A549 (cell line): ENCODE data around the gene SBF2. TPM values are rescaled to one million over a fixed set of nuclear protein-coding genes. Genes with fewer than 3 reads are reported as not detected.

Experiments
- ATAC-seq, 2 experiments: fragments of 200-7000 bp in 1 of 2; fragments of >200 bp in 1 of 2; cut with Nextera tagmentation in 1 of 2; cut with Tn5 transposase in 1 of 2; 3 replicates each; pipeline versions ENCODE4 v1.8.0 to v1.9.1; 2018 to 2020; ENCODE audit warnings: mild to moderate bottlenecking in 1 of 2, moderate library complexity in 1 of 2
- CTCF ChIA-PET: fragments of 300-600 bp; sonication (Branson Sonifier 250); formaldehyde crosslinking; extraction: SDS; loops from one replicate; lab custom pipeline; 2021; ENCODE audit warnings: antibody characterized with exemption, inconsistent platforms; lab: Yijun Ruan, JAX
- POLR2A ChIA-PET: fragments of 350-600 bp; formaldehyde crosslinking; extraction: SDS; loops from one replicate; lab custom pipeline; 2021; ENCODE audit warnings: antibody characterized with exemption, inconsistent platforms; lab: Yijun Ruan, JAX
- DNase-seq, 2 experiments: peaks; one replicate each; pipeline versions ENCODE4 v3.0.0 to v3.0.0-alpha.2; 2011 to 2016; ENCODE audit warnings: low read depth in 1 of 2, low spot score in 1 of 2
- FAIRE-seq: peaks from 2 replicates; lab custom pipeline; 2011; peaks lifted over from hg19 to GRCh38; lab: Jason Lieb, UNC
- H3K27ac ChIP-seq, 2 experiments: fragments of >200 bp; sonication (Bioruptor Twin); formaldehyde crosslinking; 3 replicates each; pipeline ENCODE4 v1.5.1; 2016 to 2017
- H3K4me1 ChIP-seq: fragments of >200 bp; sonication (Bioruptor Twin); formaldehyde crosslinking; 3 replicates; pipeline ENCODE4 v1.6.1; 2016
- H3K4me2 ChIP-seq: fragments of >200 bp; sonication (Bioruptor Twin); formaldehyde crosslinking; 3 replicates; pipeline ENCODE4 v1.6.1; 2016
- H3K4me3 ChIP-seq: fragments of >200 bp; sonication (Bioruptor Twin); formaldehyde crosslinking; 3 replicates; pipeline ENCODE4 v1.5.1; 2016
- H3K9me3 ChIP-seq: fragments of >200 bp; sonication (Bioruptor Twin); formaldehyde crosslinking; 3 replicates; pipeline ENCODE4 v1.6.1; 2016
- BCL3 ChIP-seq: fragments of >200 bp; sonication (Bioruptor Twin); formaldehyde crosslinking; IDR thresholded peaks from 3 replicates; pipeline ENCODE4 v1.6.1; 2016
- CEBPB ChIP-seq, 2 experiments: fragments of >200 bp in 1 of 2; sonication (Bioruptor Twin) in 1 of 2; formaldehyde crosslinking in 1 of 2; IDR thresholded peaks; 2 replicates each; pipeline ENCODE4 v1.6.1; 2012 to 2016
- CHD4 ChIP-seq: fragments of 200-600 bp; sonication (generic); IDR thresholded peaks from 2 replicates; pipeline ENCODE4 v1.6.1; 2016; ENCODE audit warnings: antibody characterized with exemption, mild to moderate bottlenecking, borderline replicate concordance
- ELK1 ChIP-seq: fragments of 150-350 bp; IDR thresholded peaks from 2 replicates; pipeline ENCODE4 v1.6.1; 2014; ENCODE audit warnings: low read depth, mild to moderate bottlenecking, low read length
- EP300 ChIP-seq, 2 experiments: fragments of >200 bp; sonication (Bioruptor Twin); formaldehyde crosslinking; IDR thresholded peaks; 2 replicates in 1 of 2; 3 replicates in 1 of 2; pipeline ENCODE4 v1.6.1; 2016 to 2017
- FOSB ChIP-seq: fragments of 250-450 bp; sonication (Bioruptor Pico); IDR thresholded peaks from 2 replicates; pipeline ENCODE4 v1.5.0; 2020; ENCODE audit warnings: mild to moderate bottlenecking, moderate library complexity
- FOXS1 ChIP-seq: fragments of 250-450 bp; sonication (Bioruptor Pico); IDR thresholded peaks from 2 replicates; pipeline ENCODE4 v1.5.0; 2020; ENCODE audit warnings: mild to moderate bottlenecking, moderate library complexity
- HES2 ChIP-seq: fragments of >200 bp; sonication (Bioruptor Twin); formaldehyde crosslinking; IDR thresholded peaks from 2 replicates; pipeline ENCODE4 v1.6.1; 2016
- HEYL ChIP-seq: fragments of 250-450 bp; sonication (Bioruptor Pico); IDR thresholded peaks from 2 replicates; pipeline ENCODE4 v1.8.0; 2021; ENCODE audit warnings: mild to moderate bottlenecking, moderate library complexity
- HOXB5 ChIP-seq: fragments of 250-450 bp; sonication (Bioruptor Pico); IDR thresholded peaks from 2 replicates; pipeline ENCODE4 v1.5.0; 2020; ENCODE audit warnings: mild to moderate bottlenecking, moderate library complexity
- JUNB ChIP-seq: fragments of >200 bp; sonication (Bioruptor Twin); formaldehyde crosslinking; IDR thresholded peaks from 2 replicates; pipeline ENCODE4 v1.6.1; 2016
- KDM1A ChIP-seq: fragments of 200-600 bp; sonication (generic); IDR thresholded peaks from 2 replicates; pipeline ENCODE4 v1.6.1; 2016; ENCODE audit warnings: low read depth, mild to moderate bottlenecking
- MAFK ChIP-seq: fragments of 450-650 bp; IDR thresholded peaks from 2 replicates; pipeline ENCODE4 v1.6.1; 2014; ENCODE audit not compliant: partially characterized antibody
- MYC ChIP-seq: IDR thresholded peaks from 2 replicates; pipeline ENCODE4 v1.6.1; 2012; ENCODE audit warnings: mild to moderate bottlenecking, inconsistent platforms, low read length, improper control_type of control experiment, borderline replicate concordance
- PBX3 ChIP-seq: IDR thresholded peaks from 2 replicates; pipeline ENCODE4 v1.6.1; 2012
- POLR2A ChIP-seq: IDR thresholded peaks from 2 replicates; pipeline ENCODE4 v1.6.1; 2012; ENCODE audit warnings: mild to moderate bottlenecking, low read length
- POLR2AphosphoS2 ChIP-seq: conservative IDR thresholded peaks from 2 replicates; pipeline ENCODE4 v1.6.1; 2012; ENCODE audit warnings: low read length, improper control_type of control experiment, inconsistent platforms
- RAD21 ChIP-seq, 2 experiments: fragments of >200 bp in 1 of 2; sonication (Bioruptor Twin) in 1 of 2; formaldehyde crosslinking in 1 of 2; IDR thresholded peaks in 1 of 2; conservative IDR thresholded peaks in 1 of 2; 2 replicates in 1 of 2; 3 replicates in 1 of 2; pipeline ENCODE4 v1.6.1; 2012 to 2018; ENCODE audit warnings: inconsistent platforms in 1 of 2
- RCOR1 ChIP-seq: fragments of 150-350 bp; IDR thresholded peaks from 2 replicates; pipeline ENCODE4 v1.6.1; 2014; ENCODE audit warnings: antibody characterized with exemption, low read length, low read depth
- RFX5 ChIP-seq: fragments of 450-650 bp; IDR thresholded peaks from 2 replicates; pipeline ENCODE4 v1.7.1; 2014; ENCODE audit warnings: antibody characterized with exemption, mild to moderate bottlenecking, moderate library complexity
- RNF2 ChIP-seq: fragments of 200-600 bp; sonication (generic); IDR thresholded peaks from 2 replicates; pipeline ENCODE4 v1.6.1; 2016; ENCODE audit warnings: low read depth, mild to moderate bottlenecking, antibody characterized with exemption, moderate library complexity, borderline replicate concordance
- TFCP2L1 ChIP-seq: fragments of 250-450 bp; sonication (Bioruptor Pico); IDR thresholded peaks from 2 replicates; pipeline ENCODE4 v1.5.0; 2021; ENCODE audit warnings: mild to moderate bottlenecking
- ZFP36 ChIP-seq: fragments of 450-650 bp; IDR thresholded peaks from 2 replicates; pipeline ENCODE4 v1.6.1; 2014; ENCODE audit warnings: borderline replicate concordance; ENCODE audit not compliant: partially characterized antibody
- ZNF302 ChIP-seq: fragments of 250-450 bp; sonication (Bioruptor Pico); IDR thresholded peaks from 2 replicates; pipeline ENCODE4 v1.9.0; 2021; ENCODE audit warnings: inconsistent platforms, mild to moderate bottlenecking, moderate library complexity
- WGBS: methylation state at CpG from one replicate; pipeline ENCODE4 v1.1.6; 2017; ENCODE audit errors: missing lambda C conversion rate; 5-methylcytosine and 5-hydroxymethylcytosine counted together
- polyA plus RNA-seq, 4 experiments: library from polyadenylated mRNA; depleted of rRNA in 3 of 4; stranded (reverse); fragments of >200 nt; fragmentation: RNase III in 1 of 4; extraction: RNeasy Plus Mini Kit Qiagen cat#74134 plus additional on column Dnase treatment in 1 of 4; gene quantifications; 2 replicates in 3 of 4; 3 replicates in 1 of 4; pipeline ENCODE4 v1.2.3, GENCODE V29; 2011 to 2017

Gene SBF2
- polyA plus RNA-seq, 2 of the 4 experiments (the other 2 are of a cell fraction), result 11.1 to 49.6 TPM

GRCh38 chr11:10017050-10017449 is 277.0 kb downstream of the SBF2 start:
- no peak for TF ChIP-seq RNF2
- TF ChIP-seq PBX3, result no peak
- no peak for TF ChIP-seq JUNB
- no peak for TF ChIP-seq MYC
- TF ChIP-seq RCOR1, result no peak
- no peak for TF ChIP-seq POLR2A
- no peak for TF ChIP-seq HEYL
- no peak for TF ChIP-seq TFCP2L1
- TF ChIP-seq BCL3, result no peak
- no peak for TF ChIP-seq ZNF302
- TF ChIP-seq ZFP36, result no peak
- TF ChIP-seq POLR2AphosphoS2, result no peak
- TF ChIP-seq HES2, result no peak
- no peak for TF ChIP-seq ELK1
- no peak for TF ChIP-seq FOSB (CRISPR knock-in tag)
- TF ChIP-seq FOXS1 (CRISPR knock-in tag), result no peak
- TF ChIP-seq CEBPB (IDR thresholded peaks at IDR 0.05), result no peak
- TF ChIP-seq HOXB5 (CRISPR knock-in tag), result no peak
- TF ChIP-seq EP300 (IDR thresholded peaks at IDR 0.05), result no peak
- TF ChIP-seq MAFK, result no peak
- TF ChIP-seq, all 56 proteins: peak for 0
- Histone ChIP-seq H3K4me2 (no peak overlapping the region), H3K4me3 (no peak overlapping the region), H3K27ac (no peak overlapping the region), H3K9me3 (peaks cover 27% of the 10 kb centered on the region; the same call in 2 of the 3 replicates), H3K4me1 (peaks cover 4% of the 10 kb centered on the region; the same call in 1 of the 3 replicates)
- ATAC-seq (no peak), DNase-seq (no peak), FAIRE-seq (no peak)
- WGBS, result 44% methylated on average over 1 of the region's 1 CpG
- CTCF ChIA-PET, result interaction anchor here (1.5 kb wide), 1 partner anchor 259 kb away, joined by 4 read pairs; no protein-coding TSS in a partner anchor
- POLR2A ChIA-PET, result interaction anchor here (0.6 kb wide), 1 partner anchor 288 kb away, joined by 6 read pairs; the partner anchor contains the start of gene ADM

- H3K9me3 ChIP-seq, result peaks cover 61% of the 10 kb centered on the region
- H3K4me2 ChIP-seq, result no peak overlapping the region
- no peak overlapping the region for H3K27ac ChIP-seq
- no peak for DNase-seq
- no peaks in the 10 kb centered on the region for H3K4me1 ChIP-seq
- no peak overlapping the region for H3K4me3 ChIP-seq
- TF ChIP-seq CHD4 (no peak), RFX5 (no peak), CEBPB (IDR thresholded peaks at IDR 0.05) (no peak), KDM1A (no peak), HES2 (no peak), TFCP2L1 (no peak), POLR2A (no peak), FOXS1 (CRISPR knock-in tag) (no peak), RAD21 (conservative IDR thresholded peaks at IDR 0.05 in 1 of 2, IDR thresholded peaks at IDR 0.05 in 1 of 2) (no peak), MAFK (no peak)
- FAIRE-seq, result no peak
- ChIA-PET CTCF (interaction anchor here (0.6 to 1.0 kb wide), 2 partner anchors 17 to 39 kb away, joined by 3 read pairs; no protein-coding TSS in a partner anchor), POLR2A (no interaction called here)
- no peak for ATAC-seq
- WGBS, result 96% methylated on average over 3 of the region's 3 CpGs
Observed at GRCh38 chr11:10012068-10012467, 282.0 kb downstream of the SBF2 start.
